PC-9 (cell line): ENCODE data around the gene TIMM29. TPM values are rescaled to one million over a fixed set of nuclear protein-coding genes. Genes with fewer than 3 reads are reported as not detected.

Source experiments
- BruUV-seq: library from RNA; stranded (reverse); fragments of 400-500 nt; replicated peaks from 2 replicates; lab custom pipeline; 2021; lab: Mats Ljungman, UMichigan
- CTCF ChIA-PET: fragments of 300-600 bp; sonication (Branson Sonifier 250); formaldehyde crosslinking; loops from one replicate; lab custom pipeline; 2022; ENCODE audit warnings: antibody characterized with exemption; lab: Charles Lee
- POLR2A ChIA-PET: fragments of 300-600 bp; sonication (Branson Sonifier 250); formaldehyde crosslinking; loops from one replicate; lab custom pipeline; 2022; ENCODE audit warnings: antibody characterized with exemption; ENCODE audit not compliant: unreplicated experiment; lab: Charles Lee
- DNase-seq, 2 experiments: peaks; one replicate each; pipeline versions ENCODE4 v3.0.0 to v3.0.0-alpha.2; 2015 to 2022; ENCODE audit warnings: mixed read lengths in 1 of 2
- H2AFZ ChIP-seq: fragments of 200-600 bp; sonication (generic); 2 replicates; pipeline ENCODE4 v1.8.1; 2017; ENCODE audit warnings: antibody characterized with exemption
- H3F3A ChIP-seq: fragments of 200-600 bp; sonication (generic); 2 replicates; pipeline ENCODE4 v1.8.1; 2017; ENCODE audit warnings: antibody characterized with exemption, mild to moderate bottlenecking, low read depth; ENCODE audit not compliant: insufficient read depth
- H3K27ac ChIP-seq: fragments of 200-600 bp; sonication (generic); 2 replicates; pipeline ENCODE4 v1.6.1; 2016; ENCODE audit warnings: mixed run types
- H3K27me3 ChIP-seq: fragments of 200-600 bp; sonication (generic); 2 replicates; pipeline ENCODE4 v1.6.1; 2016; ENCODE audit warnings: low read depth, mixed run types; ENCODE audit not compliant: insufficient read depth
- H3K36me3 ChIP-seq: fragments of 200-600 bp; sonication (generic); 2 replicates; pipeline ENCODE4 v1.6.1; 2016; ENCODE audit warnings: low read depth, mixed run types
- H3K4me1 ChIP-seq: fragments of 200-600 bp; sonication (generic); replicated peaks from 2 replicates; pipeline ENCODE4 v1.6.1; 2016; ENCODE audit warnings: mixed run types; ENCODE audit not compliant: insufficient read depth
- H3K4me2 ChIP-seq: fragments of 200-600 bp; sonication (generic); 2 replicates; pipeline ENCODE4 v1.6.1; 2017; ENCODE audit warnings: mixed run types
- H3K4me3 ChIP-seq: fragments of 200-600 bp; sonication (generic); 2 replicates; pipeline ENCODE4 v1.6.1; 2016; ENCODE audit warnings: mixed run types
- H3K79me2 ChIP-seq: fragments of 200-600 bp; sonication (generic); 2 replicates; pipeline ENCODE4 v1.6.1; 2017; ENCODE audit warnings: low read depth, mixed run types
- H3K9me2 ChIP-seq: fragments of 200-600 bp; sonication (generic); 2 replicates; pipeline ENCODE4 v1.8.1; 2017; ENCODE audit warnings: mild to moderate bottlenecking; ENCODE audit not compliant: insufficient read depth
- H3K9me3 ChIP-seq: fragments of 200-600 bp; sonication (generic); 2 replicates; pipeline ENCODE4 v1.8.1; 2016; ENCODE audit warnings: low read depth; ENCODE audit not compliant: insufficient read depth
- H4K20me1 ChIP-seq: fragments of 200-600 bp; sonication (generic); 2 replicates; pipeline ENCODE4 v1.8.1; 2017; ENCODE audit not compliant: insufficient read depth
- EZH2 ChIP-seq: fragments of 200-600 bp; sonication (generic); IDR thresholded peaks from 2 replicates; pipeline ENCODE4 v1.8.0; 2017; ENCODE audit warnings: antibody characterized with exemption, low read depth
- intact Hi-C: fragments of 100-400 bp; cut with micrococcal nuclease; formaldehyde crosslinking; loops from one replicate; pipeline ENCODE4 v1.10.0; 2022; ENCODE audit not compliant: unreplicated experiment
- total RNA-seq: library from RNA; stranded (reverse); gene quantifications from 2 replicates; pipeline ENCODE4 v1.2.3, GENCODE V29; 2021
- TF ChIP-seq, protein P1 (sequence below): fragments of 200-600 bp; sonication (generic); conservative IDR thresholded peaks from 2 replicates; pipeline ENCODE4 v1.6.1; 2017; ENCODE audit warnings: mixed run types, antibody characterized with exemption, mild to moderate bottlenecking, moderate library complexity

TIMM29 gene
- total RNA-seq, 1 experiment from 2014 or later, result 22.4 TPM

DNA sequence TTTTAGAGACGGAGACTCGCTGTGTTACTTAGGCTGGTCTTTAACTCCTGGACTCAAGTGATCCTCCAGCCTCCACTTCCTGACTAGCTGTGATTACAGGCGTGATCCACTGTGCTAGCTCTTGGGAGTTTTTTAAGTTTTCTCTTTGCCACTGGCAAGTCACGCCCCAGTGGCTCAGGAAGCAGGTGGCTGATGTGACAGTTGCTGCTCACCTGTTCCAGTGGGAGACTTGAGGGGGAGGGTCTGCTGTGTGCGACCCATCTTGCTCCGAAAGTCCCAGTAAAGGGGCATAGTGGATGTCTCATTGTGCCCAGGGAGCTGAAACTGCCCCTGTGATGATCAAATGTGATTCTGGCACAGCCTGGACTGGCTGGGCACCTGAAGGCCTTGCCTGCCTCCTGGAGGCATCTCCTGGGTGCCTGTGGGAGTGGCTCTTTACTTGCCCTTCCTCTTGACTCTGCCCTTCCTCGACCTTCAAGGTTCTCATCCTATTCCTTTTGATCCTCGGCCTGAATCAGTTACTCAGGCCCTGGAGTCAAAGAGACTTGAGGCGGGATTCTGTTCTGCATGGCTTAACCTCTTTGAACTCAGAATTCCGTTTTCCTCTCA lies 40.0 kb downstream of the TIMM29 start:
- intact Hi-C loops, result no loop called here
- Histone ChIP-seq H2AFZ (no peak overlapping the region), H3K4me2 (no peak overlapping the region), H3K36me3 (no peaks in the 10 kb centered on the region), H3K9me3 (no peaks in the 10 kb centered on the region), H3F3A (peaks cover 11% of the 10 kb centered on the region), H3K4me3 (no peak overlapping the region), H3K27ac (no peak overlapping the region), H3K9me2 (no peaks in the 10 kb centered on the region), H4K20me1 (peaks cover 83% of the 10 kb centered on the region), H3K27me3 (no peaks in the 10 kb centered on the region), H3K4me1 (peaks cover 3% of the 10 kb centered on the region; the same call in 1 of the 2 replicates), H3K79me2 (peaks cover 98% of the 10 kb centered on the region)
- DNase-seq, result no peak
- CTCF ChIA-PET, result no interaction called here
- POLR2A ChIA-PET, result interaction anchor here (0.6 kb wide), 1 partner anchor 1185 kb away, joined by 31 read pairs; no protein-coding TSS in a partner anchor
- TF ChIP-seq, protein P1, sequence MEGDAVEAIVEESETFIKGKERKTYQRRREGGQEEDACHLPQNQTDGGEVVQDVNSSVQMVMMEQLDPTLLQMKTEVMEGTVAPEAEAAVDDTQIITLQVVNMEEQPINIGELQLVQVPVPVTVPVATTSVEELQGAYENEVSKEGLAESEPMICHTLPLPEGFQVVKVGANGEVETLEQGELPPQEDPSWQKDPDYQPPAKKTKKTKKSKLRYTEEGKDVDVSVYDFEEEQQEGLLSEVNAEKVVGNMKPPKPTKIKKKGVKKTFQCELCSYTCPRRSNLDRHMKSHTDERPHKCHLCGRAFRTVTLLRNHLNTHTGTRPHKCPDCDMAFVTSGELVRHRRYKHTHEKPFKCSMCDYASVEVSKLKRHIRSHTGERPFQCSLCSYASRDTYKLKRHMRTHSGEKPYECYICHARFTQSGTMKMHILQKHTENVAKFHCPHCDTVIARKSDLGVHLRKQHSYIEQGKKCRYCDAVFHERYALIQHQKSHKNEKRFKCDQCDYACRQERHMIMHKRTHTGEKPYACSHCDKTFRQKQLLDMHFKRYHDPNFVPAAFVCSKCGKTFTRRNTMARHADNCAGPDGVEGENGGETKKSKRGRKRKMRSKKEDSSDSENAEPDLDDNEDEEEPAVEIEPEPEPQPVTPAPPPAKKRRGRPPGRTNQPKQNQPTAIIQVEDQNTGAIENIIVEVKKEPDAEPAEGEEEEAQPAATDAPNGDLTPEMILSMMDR, result no peak
- TF ChIP-seq EZH2, result no peak
- no TSS peak for BruUV-seq

DNA sequence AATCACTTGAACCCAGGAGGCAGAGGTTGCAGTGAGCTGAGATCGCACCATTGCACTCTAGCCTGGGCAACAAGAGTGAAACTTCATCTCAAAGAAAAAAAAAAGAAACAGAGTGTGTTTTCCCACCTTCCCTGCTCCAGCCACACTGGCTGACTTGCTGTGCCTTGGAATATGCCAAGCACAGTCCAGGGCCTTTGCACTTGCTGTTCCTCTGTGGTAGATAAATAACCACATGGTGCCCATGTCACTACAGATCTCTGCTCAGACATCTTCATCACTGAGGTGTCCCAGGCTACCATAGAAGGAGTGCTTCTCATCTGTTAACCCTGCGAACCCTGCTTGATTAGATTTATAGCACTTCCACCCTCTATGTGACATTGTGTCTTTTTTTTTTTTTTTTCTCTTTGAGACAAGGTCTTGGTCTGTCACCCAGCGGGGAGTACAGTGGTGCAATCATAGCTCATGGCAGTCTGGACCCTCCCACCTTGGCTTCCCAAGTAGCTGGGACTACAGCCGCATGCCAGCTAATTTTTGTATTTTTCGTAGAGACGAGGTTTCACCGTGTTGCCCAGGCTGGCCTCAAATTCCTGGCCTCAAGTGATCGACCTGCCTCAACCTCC lies 42.6 kb downstream of the TIMM29 start:
- peaks cover 17% of the 10 kb centered on the region for H3F3A ChIP-seq
- DNase-seq, result no peak
- H3K4me3 ChIP-seq, result no peak overlapping the region
- H3K36me3 ChIP-seq, result no peaks in the 10 kb centered on the region
- H3K9me2 ChIP-seq, result no peaks in the 10 kb centered on the region
- CTCF ChIA-PET, result no interaction called here
- POLR2A ChIA-PET, result interaction anchor here (0.6 kb wide), 1 partner anchor 123 kb away, joined by 5 read pairs; no protein-coding TSS in a partner anchor
- H3K27me3 ChIP-seq, result no peaks in the 10 kb centered on the region
- H3K27ac ChIP-seq, result no peak overlapping the region
- no peak overlapping the region for H2AFZ ChIP-seq
- no peak for TF ChIP-seq EZH2
- TF ChIP-seq, protein P1, result no peak
- H3K4me2 ChIP-seq, result no peak overlapping the region
- H3K9me3 ChIP-seq, result no peaks in the 10 kb centered on the region
- peaks cover 96% of the 10 kb centered on the region for H3K79me2 ChIP-seq
- intact Hi-C loops, result no loop called here
- H4K20me1 ChIP-seq, result peaks cover 84% of the 10 kb centered on the region
- BruUV-seq, result no TSS peak
- no peaks in the 10 kb centered on the region for H3K4me1 ChIP-seq

DNA sequence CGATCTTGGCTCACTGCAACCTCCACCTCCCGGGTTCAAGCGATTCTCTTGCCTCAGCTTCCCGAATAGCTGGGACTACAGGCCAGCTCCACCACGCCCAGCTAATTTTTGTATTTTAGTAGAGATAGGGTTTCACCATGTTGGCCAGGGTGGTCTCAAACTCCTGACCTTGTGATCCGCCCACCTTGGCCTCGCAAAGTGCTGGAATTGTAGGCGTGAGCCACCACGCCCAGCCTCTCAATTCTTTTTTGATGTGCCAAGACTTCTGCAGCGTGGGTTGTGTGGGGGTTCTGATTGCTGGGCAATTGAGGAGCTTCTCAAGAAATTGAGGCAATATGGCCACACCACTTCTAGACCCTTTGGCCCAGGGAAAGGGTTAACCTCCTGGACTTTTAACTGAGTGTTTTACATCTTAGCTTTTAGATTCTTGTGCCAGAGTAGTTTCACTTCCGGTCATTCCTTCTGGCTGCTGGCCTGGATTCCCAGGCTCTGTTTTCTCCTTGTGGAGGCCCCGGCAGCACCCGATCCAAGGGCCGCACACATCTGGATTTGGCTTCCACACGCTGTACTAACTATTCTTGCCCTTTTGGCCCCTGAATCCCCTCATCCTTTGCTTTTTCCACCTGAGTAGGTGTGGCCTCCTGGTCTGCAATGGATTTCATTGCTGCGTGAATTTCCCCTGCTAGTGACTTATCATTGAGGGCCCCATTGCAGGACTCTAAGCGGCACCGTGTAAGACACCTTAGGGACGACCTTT lies 46.9 kb downstream of the TIMM29 start:
- no peak overlapping the region for H3K4me3 ChIP-seq
- no TSS peak for BruUV-seq
- no peak for DNase-seq
- no peaks in the 10 kb centered on the region for H3K9me3 ChIP-seq
- ChIA-PET POLR2A (interaction anchor here (0.7 kb wide), 1 partner anchor 181 kb away, joined by 3 read pairs; no protein-coding TSS in a partner anchor), CTCF (no interaction called here)
- no peak overlapping the region for H2AFZ ChIP-seq
- no peaks in the 10 kb centered on the region for H3K27me3 ChIP-seq
- intact Hi-C loops, result no loop called here
- no peak overlapping the region for H3K4me2 ChIP-seq
- no peaks in the 10 kb centered on the region for H3K36me3 ChIP-seq
- TF ChIP-seq, protein P1, result no peak
- TF ChIP-seq EZH2, result no peak
- H3K27ac ChIP-seq, result no peak overlapping the region
- H3K4me1 ChIP-seq, result no peaks in the 10 kb centered on the region
- H3K79me2 ChIP-seq, result peaks cover 94% of the 10 kb centered on the region
- peaks cover 12% of the 10 kb centered on the region for H3F3A ChIP-seq
- H4K20me1 ChIP-seq, result peaks cover 90% of the 10 kb centered on the region
- no peaks in the 10 kb centered on the region for H3K9me2 ChIP-seq
